Measurements from ENCODE around the gene KLHL35. TPM values are rescaled to one million over a fixed set of nuclear protein-coding genes. Genes with fewer than 3 reads are reported as not detected.

The KLHL35 gene
- total RNA-seq, 2 donors from 2014 or later: 0.20 to 1.4 TPM

DNA sequence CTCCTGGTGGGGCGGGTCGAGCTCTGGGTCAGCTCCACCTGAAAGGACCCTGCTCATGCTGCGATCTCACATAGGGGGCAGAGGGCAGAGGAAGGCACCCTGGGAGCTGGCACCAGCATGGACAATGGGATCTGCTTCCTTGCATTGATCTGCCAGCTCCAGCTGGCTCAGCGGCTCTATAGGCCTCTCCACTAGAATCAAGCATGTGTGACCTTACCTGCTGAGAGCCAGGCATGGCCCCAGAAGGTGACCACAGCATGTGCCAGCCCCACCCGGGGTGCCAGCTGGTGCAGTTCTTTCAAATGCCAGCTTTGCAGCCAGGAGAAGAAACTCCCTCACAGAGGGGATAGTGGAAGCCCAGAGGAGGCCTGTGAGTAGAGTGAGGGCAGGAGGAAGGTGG lies 22.0 kb upstream of the KLHL35 start:
- H3K4me1 ChIP-seq: no peaks in the 10 kb centered on the region
- no peaks in the 10 kb centered on the region for H3K9me3 ChIP-seq
- H3K27ac ChIP-seq: no peak overlapping the region
- no peaks in the 10 kb centered on the region for H3K36me3 ChIP-seq
- TF ChIP-seq, protein P1, sequence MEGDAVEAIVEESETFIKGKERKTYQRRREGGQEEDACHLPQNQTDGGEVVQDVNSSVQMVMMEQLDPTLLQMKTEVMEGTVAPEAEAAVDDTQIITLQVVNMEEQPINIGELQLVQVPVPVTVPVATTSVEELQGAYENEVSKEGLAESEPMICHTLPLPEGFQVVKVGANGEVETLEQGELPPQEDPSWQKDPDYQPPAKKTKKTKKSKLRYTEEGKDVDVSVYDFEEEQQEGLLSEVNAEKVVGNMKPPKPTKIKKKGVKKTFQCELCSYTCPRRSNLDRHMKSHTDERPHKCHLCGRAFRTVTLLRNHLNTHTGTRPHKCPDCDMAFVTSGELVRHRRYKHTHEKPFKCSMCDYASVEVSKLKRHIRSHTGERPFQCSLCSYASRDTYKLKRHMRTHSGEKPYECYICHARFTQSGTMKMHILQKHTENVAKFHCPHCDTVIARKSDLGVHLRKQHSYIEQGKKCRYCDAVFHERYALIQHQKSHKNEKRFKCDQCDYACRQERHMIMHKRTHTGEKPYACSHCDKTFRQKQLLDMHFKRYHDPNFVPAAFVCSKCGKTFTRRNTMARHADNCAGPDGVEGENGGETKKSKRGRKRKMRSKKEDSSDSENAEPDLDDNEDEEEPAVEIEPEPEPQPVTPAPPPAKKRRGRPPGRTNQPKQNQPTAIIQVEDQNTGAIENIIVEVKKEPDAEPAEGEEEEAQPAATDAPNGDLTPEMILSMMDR (IDR thresholded peaks at IDR 0.05): no peak
- DNase-seq (ENCODE audit: low spot score): no peak
- no peaks in the 10 kb centered on the region for H3K27me3 ChIP-seq
- no peak overlapping the region for H3K4me3 ChIP-seq

DNA sequence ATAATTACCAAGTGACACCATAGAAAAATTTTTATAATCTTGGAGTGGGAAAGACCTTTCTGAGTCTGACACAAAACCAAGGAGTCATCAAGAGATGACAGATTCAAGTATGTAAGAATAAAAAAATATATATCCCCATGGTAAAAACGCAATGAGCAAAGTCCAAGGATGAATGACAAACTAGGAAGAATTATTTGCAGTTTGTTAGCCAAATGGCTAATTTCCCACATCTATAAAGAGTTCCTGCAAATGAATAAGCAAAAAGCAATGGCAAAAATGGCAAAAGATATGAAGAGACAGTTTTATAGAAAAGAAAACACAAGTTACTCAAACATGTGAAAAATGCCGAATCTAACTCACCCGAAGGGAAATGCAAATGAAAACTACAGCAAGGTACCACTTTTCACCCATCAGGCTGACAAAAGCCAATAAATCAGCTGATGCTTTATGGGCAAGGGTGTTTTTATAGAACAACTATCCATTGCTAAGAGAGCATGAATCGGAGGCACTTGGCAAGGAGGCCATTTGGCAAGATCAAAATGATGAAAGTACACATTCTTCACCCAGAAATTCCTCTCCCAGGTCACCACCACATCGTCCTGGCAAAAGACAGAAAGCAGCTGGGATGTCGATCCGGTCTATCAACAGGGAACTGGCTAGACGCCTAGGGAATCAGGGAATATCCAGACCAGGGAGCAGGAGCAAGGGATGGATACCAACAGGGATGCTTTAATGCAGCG lies 21.1 kb upstream of the KLHL35 start:
- H3K27ac ChIP-seq: no peak overlapping the region
- no peaks in the 10 kb centered on the region for H3K4me1 ChIP-seq
- DNase-seq (ENCODE audit: low spot score): no peak
- no peaks in the 10 kb centered on the region for H3K27me3 ChIP-seq
- no peak overlapping the region for H3K4me3 ChIP-seq
- TF ChIP-seq, protein P1 (IDR thresholded peaks at IDR 0.05): no peak
- no peaks in the 10 kb centered on the region for H3K9me3 ChIP-seq
- H3K36me3 ChIP-seq: no peaks in the 10 kb centered on the region

DNA sequence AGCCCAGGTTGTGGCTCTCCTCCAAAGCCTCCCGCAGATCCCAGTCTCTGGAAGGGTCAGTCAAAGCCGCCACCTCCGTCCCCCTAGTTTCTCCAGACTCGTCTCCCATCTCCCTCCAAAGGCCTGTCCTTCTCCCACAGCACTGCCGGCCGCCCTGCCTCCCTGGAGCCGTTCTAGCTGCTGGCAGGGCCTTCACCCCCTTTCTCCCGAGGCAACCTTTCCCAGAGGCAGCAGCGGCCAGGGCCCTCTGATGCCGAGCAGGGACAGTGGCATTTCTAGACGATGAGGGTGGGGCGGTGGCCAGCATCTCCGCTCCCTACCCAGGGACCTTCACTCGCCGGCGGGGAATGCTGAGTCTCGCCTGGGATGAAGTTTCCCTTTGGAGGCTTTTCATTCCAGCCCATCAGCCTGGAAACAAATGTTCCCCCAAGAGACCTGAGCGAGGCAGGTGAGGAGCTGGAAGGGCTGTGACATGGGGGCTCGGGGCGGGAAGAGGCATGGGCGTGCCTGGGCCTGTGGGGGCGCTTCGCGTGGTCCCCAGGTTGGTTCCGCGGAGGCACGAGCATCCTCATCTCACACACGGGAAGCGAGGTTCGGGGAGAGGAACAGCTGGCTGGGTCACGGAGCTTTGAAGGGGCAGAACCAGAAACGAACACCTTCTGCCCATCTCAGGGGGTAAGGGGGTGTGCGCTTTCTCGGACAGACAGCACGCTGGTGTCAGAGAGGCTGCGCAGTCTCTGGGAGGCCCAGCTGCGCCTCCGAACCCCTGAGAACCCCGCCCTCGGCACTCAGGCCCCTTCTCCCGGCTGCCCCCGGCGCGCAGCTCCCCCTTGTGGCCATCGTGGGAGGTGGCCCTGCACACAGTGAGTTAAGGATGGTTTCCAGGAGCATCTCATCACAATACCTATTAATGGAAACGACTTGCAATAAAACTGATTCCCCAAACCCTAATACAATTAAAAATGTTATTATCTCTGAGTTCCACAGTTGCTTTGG lies 18.1 kb upstream of the KLHL35 start:
- Histone ChIP-seq H3K9me3 (no peaks in the 10 kb centered on the region), H3K4me3 (no peak overlapping the region), H3K27ac (no peak overlapping the region), H3K4me1 (no peaks in the 10 kb centered on the region), H3K27me3 (no peaks in the 10 kb centered on the region), H3K36me3 (no peaks in the 10 kb centered on the region)
- DNase-seq (ENCODE audit: low spot score): no peak
- TF ChIP-seq, protein P1 (IDR thresholded peaks at IDR 0.05): peak; percentile 18 to 58

DNA sequence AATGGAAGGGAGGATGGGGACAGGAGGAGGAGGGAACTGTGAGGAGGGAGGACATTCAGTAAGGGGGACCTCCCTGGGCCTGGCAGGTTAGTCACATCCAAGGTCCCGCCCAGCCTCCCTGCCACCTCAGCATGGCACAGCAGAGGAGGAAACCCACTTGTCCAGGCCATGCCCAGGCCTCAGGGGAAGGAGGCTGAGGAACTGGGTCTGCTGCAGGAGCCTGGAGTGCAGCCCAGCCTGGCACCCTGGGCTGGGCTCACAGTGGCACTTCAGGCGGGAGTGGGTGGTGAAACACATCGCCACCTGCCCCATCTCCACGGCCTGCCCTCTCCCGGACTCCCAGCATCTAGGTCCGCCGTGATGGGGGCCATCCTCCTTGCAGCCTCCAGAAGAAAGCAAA lies 17.2 kb upstream of the KLHL35 start:
- Histone ChIP-seq H3K36me3 (no peaks in the 10 kb centered on the region), H3K4me3 (no peak overlapping the region), H3K27me3 (no peaks in the 10 kb centered on the region), H3K4me1 (no peaks in the 10 kb centered on the region), H3K9me3 (no peaks in the 10 kb centered on the region), H3K27ac (no peak overlapping the region)
- DNase-seq (ENCODE audit: low spot score): no peak
- TF ChIP-seq, protein P1 (IDR thresholded peaks at IDR 0.05): no peak

DNA sequence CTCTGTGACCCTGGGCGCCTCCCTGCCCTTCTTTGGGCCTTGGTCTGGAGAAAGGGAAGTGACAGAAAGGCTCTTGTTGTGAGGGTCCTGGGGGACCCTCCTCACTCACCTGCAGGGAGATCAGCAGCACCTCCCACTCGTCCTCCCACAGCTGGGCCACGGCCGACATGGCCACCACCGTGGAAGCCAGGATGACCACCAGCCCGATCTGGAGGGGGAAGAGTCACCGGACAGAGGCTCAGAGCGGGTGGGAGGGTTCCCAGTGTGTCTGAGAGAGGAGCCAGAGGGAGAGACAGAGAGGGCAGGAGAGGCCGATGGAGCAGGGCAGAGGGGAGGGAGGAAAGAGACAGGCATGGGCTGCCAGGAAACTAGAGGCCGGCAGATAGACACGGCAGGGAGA lies 16.8 kb upstream of the KLHL35 start:
- TF ChIP-seq, protein P1 (IDR thresholded peaks at IDR 0.05): no peak
- no peak overlapping the region for H3K4me3 ChIP-seq
- H3K9me3 ChIP-seq: no peaks in the 10 kb centered on the region
- no peaks in the 10 kb centered on the region for H3K27me3 ChIP-seq
- no peak for DNase-seq (ENCODE audit: low spot score)
- no peaks in the 10 kb centered on the region for H3K36me3 ChIP-seq
- H3K4me1 ChIP-seq: no peaks in the 10 kb centered on the region
- H3K27ac ChIP-seq: no peak overlapping the region

Measured in right atrium auricular region (tissue), 2 donors.